Measurements from ENCODE around the gene FRMD4A. TPM values are rescaled to one million over a fixed set of nuclear protein-coding genes. Genes with fewer than 3 reads are reported as not detected.

The FRMD4A gene
- total RNA-seq, 1 donor from 2014 or later, result 28.2 TPM

DNA sequence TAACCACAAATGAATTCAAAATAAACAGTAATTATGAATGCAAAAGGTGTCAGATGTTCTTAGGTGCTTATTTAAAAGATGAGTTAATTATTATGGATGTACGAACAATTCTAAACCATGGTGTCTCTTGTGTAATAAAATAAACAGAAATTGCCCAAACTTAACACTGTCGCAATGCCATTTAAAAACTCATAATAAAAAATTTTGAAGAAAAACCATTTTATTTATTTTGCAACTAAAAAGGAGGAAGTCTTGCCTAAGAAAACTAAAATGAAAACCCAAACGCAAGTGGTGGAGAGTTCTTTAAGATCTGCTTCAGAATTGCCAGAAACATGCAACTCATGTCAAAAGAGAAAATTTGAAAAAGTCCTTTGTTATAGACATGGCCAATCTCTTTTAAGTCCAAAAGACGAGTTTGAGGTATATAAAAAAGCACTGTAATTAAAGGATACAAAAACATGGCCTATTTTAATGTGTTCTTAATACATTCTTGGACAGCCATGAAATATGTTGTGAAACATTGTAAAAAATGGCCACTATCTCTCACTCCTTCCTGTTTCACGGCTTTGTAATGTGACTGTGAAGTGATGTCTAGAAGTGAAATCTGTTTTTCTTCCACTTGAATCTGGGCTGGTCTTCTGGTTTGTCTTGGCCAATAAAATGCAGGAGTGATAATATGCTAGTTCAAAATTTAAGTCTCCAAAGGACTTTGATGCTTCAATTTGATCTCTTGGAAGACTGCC is 421.0 kb downstream of the FRMD4A start:
- no peak for DNase-seq (ENCODE audit: low read depth)
- Histone ChIP-seq H3K36me3 (ENCODE audit: control insufficient read depth, insufficient read depth, low read length) (no peaks in the 10 kb centered on the region), H3K4me3 (ENCODE audit: low read depth, low read length) (no peak overlapping the region), H3K27me3 (ENCODE audit: control insufficient read depth, insufficient read depth, low read length) (no peaks in the 10 kb centered on the region)
- TF ChIP-seq, protein P1, sequence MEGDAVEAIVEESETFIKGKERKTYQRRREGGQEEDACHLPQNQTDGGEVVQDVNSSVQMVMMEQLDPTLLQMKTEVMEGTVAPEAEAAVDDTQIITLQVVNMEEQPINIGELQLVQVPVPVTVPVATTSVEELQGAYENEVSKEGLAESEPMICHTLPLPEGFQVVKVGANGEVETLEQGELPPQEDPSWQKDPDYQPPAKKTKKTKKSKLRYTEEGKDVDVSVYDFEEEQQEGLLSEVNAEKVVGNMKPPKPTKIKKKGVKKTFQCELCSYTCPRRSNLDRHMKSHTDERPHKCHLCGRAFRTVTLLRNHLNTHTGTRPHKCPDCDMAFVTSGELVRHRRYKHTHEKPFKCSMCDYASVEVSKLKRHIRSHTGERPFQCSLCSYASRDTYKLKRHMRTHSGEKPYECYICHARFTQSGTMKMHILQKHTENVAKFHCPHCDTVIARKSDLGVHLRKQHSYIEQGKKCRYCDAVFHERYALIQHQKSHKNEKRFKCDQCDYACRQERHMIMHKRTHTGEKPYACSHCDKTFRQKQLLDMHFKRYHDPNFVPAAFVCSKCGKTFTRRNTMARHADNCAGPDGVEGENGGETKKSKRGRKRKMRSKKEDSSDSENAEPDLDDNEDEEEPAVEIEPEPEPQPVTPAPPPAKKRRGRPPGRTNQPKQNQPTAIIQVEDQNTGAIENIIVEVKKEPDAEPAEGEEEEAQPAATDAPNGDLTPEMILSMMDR (IDR thresholded peaks at IDR 0.05; ENCODE audit: insufficient read depth, low read length, poor library complexity, severe bottlenecking), result no peak

DNA sequence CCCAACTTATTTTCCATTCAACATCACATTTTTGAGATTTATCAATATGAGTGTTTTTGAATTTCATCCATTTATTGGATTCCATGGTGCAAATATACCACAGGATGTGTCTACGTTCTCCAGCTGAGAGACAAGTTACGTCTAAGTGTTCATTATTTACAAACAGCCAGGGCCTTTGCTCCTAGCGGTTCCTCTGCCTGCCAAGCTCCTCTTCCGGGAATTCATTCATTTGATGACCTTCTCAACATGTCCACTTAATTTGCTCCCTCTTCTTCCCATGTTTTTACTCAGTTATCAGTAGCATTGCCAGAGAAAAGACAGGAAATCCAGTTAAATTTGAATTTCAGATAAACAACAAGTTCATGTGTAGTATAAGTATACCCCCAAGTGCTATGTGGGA is 422.2 kb downstream of the FRMD4A start:
- TF ChIP-seq, protein P1 (IDR thresholded peaks at IDR 0.05; ENCODE audit: insufficient read depth, low read length, poor library complexity, severe bottlenecking), result no peak
- no peak for DNase-seq (ENCODE audit: low read depth)
- no peaks in the 10 kb centered on the region for H3K36me3 ChIP-seq (ENCODE audit: control insufficient read depth, insufficient read depth, low read length)
- no peaks in the 10 kb centered on the region for H3K27me3 ChIP-seq (ENCODE audit: control insufficient read depth, insufficient read depth, low read length)
- no peak overlapping the region for H3K4me3 ChIP-seq (ENCODE audit: low read depth, low read length)

DNA sequence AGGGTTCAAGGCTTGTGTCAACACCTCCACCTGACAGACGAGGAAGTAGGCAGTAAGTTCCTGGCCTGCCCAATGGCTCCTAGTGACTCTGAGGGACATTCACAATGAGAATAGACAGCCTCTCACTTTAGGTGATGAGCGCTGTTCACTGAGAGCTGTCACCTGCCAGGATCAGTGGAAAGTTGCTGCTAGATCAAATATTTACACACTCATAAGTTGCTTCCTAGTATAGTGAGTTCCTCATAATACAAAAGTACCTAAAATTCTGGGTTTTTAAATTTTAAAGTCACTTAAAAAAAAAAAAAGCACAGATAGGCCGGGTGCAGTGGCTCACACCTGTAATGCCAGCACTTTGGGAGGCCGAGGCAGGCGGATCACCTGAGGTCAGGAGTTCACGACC is 423.2 kb downstream of the FRMD4A start:
- no peaks in the 10 kb centered on the region for H3K27me3 ChIP-seq (ENCODE audit: control insufficient read depth, insufficient read depth, low read length)
- TF ChIP-seq, protein P1 (IDR thresholded peaks at IDR 0.05; ENCODE audit: insufficient read depth, low read length, poor library complexity, severe bottlenecking), result no peak
- no peaks in the 10 kb centered on the region for H3K36me3 ChIP-seq (ENCODE audit: control insufficient read depth, insufficient read depth, low read length)
- no peak overlapping the region for H3K4me3 ChIP-seq (ENCODE audit: low read depth, low read length)
- no peak for DNase-seq (ENCODE audit: low read depth)

DNA sequence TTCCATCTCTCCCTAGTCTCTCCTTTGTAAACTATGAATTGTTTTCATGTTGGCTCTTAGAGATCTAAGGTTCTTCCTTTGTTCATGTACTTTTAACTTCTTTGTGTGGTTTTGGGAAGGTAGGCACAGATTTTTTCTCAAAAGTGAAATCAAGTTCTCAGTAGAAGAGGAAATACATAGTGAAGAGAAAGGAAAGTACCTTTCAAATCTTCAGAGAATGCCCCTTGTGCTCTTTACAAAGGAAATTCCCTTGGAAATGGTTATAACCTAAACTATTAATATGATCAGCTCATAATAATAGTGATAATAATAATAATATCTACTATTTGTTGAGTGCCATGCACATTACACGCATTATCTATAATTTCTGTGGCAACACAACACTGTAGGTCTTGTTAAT is 425.4 kb downstream of the FRMD4A start:
- Histone ChIP-seq H3K27me3 (ENCODE audit: control insufficient read depth, insufficient read depth, low read length) (no peaks in the 10 kb centered on the region), H3K36me3 (ENCODE audit: control insufficient read depth, insufficient read depth, low read length) (no peaks in the 10 kb centered on the region), H3K4me3 (ENCODE audit: low read depth, low read length) (no peak overlapping the region)
- TF ChIP-seq, protein P1 (IDR thresholded peaks at IDR 0.05; ENCODE audit: insufficient read depth, low read length, poor library complexity, severe bottlenecking), result no peak
- no peak for DNase-seq (ENCODE audit: low read depth)

DNA sequence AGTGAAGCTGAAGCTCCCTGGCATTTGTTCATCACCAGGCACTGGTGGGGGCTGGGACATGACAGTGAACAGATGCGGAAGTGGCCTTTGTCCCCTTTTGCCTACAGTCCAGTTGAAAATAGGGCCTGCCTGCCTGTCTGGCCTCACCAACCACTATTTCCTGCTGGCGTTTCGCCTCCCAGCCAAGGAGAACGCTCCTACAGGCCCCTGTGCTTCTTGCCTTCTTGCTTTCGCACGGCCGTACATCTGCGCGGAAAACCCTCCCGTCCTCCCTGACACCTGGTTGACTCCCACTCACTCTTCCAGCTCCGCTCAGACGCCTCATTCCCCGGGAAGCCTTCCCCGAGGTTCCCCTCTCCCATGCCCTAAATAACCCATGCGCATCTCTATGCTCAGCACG is 426.7 kb downstream of the FRMD4A start:
- no peaks in the 10 kb centered on the region for H3K36me3 ChIP-seq (ENCODE audit: control insufficient read depth, insufficient read depth, low read length)
- DNase-seq (ENCODE audit: low read depth), result no peak
- H3K4me3 ChIP-seq (ENCODE audit: low read depth, low read length), result no peak overlapping the region
- no peaks in the 10 kb centered on the region for H3K27me3 ChIP-seq (ENCODE audit: control insufficient read depth, insufficient read depth, low read length)
- TF ChIP-seq, protein P1 (IDR thresholded peaks at IDR 0.05; ENCODE audit: insufficient read depth, low read length, poor library complexity, severe bottlenecking), result no peak
